HL-60/S4 treated with retinoic acid at 250 ng/mL for 4 days and 3 days (cell line): ENCODE measurements around the gene LPCAT2.

Source experiments
- in situ Hi-C: fragments of 300-500 bp; cut with MboI; formaldehyde crosslinking; loops from 2 replicates; pipeline ENCODE4 v1.7.0; 2022; ENCODE audit warnings: low sequenced_read_pairs

The LPCAT2 gene, protein sequence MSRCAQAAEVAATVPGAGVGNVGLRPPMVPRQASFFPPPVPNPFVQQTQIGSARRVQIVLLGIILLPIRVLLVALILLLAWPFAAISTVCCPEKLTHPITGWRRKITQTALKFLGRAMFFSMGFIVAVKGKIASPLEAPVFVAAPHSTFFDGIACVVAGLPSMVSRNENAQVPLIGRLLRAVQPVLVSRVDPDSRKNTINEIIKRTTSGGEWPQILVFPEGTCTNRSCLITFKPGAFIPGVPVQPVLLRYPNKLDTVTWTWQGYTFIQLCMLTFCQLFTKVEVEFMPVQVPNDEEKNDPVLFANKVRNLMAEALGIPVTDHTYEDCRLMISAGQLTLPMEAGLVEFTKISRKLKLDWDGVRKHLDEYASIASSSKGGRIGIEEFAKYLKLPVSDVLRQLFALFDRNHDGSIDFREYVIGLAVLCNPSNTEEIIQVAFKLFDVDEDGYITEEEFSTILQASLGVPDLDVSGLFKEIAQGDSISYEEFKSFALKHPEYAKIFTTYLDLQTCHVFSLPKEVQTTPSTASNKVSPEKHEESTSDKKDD

DNA sequence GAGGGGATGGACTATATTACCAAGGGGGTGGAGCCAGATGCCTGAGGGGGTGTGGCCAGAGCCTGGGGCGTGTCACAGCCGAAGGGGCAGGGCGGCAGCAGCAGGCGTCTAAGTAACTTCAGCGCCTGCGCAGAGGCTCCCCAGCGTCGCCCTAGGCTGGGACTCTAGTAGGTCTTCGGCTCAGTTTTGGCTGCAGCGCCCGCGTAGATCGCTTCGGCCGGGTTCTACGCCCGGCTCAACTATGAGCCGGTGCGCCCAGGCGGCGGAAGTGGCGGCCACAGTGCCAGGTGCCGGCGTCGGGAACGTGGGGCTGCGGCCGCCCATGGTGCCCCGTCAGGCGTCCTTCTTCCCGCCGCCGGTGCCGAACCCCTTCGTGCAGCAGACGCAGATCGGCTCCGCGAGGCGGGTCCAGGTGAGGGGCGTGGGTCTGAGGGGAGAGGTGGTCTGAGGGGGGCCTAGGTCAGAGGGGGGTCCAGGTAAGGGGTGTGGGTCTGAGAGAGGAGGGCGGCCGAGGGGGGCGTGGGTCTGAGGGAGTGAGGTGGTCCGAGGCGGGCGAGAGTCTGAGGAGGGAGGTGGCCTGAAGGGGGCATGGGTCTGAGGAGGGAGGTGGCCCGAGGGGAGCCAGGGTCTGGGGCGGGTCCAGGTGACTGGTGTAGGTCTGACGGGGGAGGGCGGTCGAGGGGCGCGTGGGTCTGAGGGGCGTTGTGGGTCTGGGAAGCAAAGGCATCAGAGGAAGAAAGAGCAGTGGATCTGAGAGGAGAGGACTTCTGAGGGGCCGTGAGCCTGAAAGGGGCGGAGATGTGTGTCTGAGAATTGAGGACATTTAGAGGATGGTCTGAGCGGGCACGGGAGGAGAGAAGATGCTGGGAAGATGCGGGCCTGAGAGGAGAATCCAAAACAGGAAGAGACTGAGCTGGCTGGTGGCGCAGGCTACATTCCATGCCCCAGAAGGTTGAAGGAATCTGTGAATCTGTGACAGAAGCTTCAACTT, at the start of gene LPCAT2:
Gene LPCAT2 (plus strand): TSS at position 132 of the 991 bp plus-strand sequence. CDS start 110 bp downstream, at position 242.
- in situ Hi-C loops, result no loop called here

DNA sequence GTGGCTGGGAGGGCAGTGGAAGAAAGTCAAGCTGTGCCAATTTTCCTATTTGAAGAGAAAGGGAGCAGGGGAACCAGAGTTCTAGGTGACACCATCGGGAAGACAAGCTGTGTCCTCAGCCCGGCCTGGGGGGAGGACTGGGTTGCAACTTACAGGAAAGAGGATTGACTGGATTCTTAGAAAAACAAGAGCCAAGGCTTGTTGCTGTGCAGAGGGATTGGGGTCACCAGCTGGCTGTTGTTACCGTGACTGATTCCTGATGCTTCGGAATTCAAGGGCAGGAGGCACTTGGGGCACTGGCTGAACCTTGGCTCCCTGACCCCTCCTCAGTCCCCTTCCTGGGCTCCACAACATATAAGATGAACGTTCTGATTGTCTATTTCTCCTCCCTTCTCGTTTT, 46.6 kb upstream of the LPCAT2 start:
- in situ Hi-C loops, result loop anchor here (10.0 kb wide), 1 partner anchor 383 kb away; no protein-coding TSS in a partner anchor

DNA sequence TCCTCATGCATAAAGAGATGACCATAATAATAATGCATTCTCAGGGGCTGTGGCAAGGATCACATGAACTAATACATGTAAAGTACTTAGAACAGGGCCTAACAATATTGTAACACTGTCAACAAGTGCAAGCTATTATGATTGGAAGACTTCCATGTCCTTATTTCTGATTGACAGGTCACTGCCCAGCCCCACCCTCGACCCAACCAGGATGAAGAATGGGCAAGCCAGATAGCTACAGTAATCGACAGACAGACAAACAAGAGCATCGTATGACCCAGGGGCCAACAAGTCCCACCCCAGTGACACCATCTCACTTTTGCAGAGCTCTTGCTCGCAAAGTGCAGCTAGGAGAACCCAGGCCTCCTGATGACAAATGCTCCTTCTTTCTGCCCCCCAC, 44.5 kb upstream of the LPCAT2 start:
- in situ Hi-C loops, result loop anchor here (10.0 kb wide), 1 partner anchor 380 kb away; no protein-coding TSS in a partner anchor

DNA sequence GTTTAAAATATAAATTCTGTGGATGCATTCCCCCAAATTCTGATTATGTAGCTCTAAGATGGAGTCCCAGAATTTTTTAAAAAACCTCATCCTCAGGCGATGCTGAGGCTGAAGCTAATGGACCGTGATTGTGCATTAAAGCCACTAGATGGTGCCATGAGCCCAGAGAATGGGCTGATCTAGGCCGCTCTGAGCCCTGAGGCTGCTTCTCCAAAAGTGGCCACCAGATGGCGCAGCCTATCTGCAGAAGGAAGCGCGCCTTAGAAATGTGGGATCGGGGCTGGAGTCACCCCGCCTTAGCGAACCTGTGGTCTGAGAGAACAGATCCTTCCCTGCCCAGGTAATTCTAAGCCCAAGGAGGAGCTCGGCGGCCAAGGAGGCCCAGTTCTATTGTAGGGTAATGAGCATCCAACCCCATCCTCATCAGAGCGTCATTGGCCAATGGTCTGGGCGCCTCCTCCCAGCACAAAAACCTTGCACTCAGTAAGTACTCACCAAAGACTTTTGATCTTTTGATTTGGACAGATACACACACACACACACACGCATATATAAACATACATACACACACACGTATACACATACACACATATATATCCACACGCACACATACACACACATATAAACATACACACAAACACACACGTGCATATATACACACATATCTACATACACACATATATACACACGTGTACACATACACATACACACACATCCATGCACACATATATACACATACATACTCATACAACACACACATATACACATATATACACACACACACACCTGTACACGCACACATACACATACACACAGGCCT, 43.6 kb upstream of the LPCAT2 start:
- in situ Hi-C loops, result loop anchor here (5.0 to 10.0 kb wide), 2 partner anchors 237 to 380 kb away; no protein-coding TSS in a partner anchor

DNA sequence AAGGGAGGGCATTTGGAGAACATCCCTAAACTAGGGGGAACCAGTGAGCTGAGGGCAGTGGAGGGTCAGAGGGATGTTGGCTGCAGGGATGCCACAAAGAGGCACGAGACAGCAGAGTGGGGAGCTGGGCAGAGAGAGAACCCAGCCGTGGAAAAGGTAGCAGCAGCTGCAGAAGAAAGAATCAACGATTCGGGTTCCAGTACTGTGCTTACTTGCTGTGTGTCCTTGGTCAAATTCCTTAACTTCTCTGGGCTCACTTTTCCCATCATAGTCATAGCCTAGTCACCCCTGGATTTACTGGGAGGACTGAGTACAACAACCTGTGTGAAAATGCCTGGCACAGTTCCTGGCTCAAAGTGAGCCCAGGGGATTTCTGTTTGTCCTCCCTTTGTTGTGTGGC, 42.7 kb upstream of the LPCAT2 start:
- in situ Hi-C loops, result loop anchor here (5.0 to 10.0 kb wide), 2 partner anchors 236 to 379 kb away; no protein-coding TSS in a partner anchor

DNA sequence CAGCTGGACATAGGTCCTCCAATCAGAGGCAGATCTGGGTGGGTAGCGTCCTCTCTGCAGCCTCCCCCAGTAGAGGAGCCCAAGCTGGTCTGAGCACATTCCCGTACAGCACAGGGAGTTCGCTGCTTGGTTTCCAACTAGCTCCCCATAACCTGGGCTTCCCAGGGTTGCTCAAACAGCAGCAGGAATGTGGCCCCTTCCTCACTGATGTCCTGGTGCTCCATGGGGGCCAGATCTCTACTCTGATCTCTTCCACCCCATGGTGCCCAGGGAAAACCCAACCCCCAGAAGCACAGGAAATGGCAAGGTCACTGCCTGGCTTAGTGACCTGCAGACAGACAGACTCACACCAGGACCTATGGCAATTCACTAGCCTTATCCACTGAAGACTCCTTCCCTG, 41.0 kb upstream of the LPCAT2 start:
- in situ Hi-C loops, result loop anchor here (5.0 to 10.0 kb wide), 2 partner anchors 234 to 377 kb away; no protein-coding TSS in a partner anchor

DNA sequence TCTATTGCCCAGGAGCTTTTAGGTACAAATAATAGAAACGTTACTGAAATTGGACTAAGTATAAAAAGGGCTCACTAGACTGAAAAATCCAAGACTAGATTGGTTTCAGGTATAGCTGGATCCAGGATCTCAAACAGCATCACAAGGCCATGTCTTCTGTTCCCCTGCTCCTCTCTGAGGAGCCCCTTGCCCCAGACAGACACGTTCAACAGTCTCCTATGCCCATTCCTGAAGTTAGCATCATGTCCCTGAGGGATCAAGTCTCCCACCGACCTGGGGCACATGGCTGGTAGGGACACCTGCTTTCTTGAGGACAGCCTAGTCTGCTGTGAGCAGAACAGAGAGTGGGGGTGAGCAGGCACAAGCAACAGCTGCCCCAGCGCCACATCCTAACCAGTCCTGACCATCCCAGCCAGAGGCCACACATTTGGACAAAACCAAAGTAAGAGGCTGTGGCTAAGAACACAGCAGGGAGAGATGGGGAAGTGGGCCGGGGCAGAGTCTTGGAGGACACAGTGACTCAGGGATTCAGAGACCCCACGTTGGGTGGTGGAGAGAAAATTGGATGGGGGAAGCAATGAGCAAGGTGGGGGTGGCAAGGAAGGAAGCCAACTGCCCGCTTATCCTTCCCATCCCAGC, 40.4 kb upstream of the LPCAT2 start:
- in situ Hi-C loops, result loop anchor here (5.0 to 10.0 kb wide), 2 partner anchors 234 to 376 kb away; no protein-coding TSS in a partner anchor

DNA sequence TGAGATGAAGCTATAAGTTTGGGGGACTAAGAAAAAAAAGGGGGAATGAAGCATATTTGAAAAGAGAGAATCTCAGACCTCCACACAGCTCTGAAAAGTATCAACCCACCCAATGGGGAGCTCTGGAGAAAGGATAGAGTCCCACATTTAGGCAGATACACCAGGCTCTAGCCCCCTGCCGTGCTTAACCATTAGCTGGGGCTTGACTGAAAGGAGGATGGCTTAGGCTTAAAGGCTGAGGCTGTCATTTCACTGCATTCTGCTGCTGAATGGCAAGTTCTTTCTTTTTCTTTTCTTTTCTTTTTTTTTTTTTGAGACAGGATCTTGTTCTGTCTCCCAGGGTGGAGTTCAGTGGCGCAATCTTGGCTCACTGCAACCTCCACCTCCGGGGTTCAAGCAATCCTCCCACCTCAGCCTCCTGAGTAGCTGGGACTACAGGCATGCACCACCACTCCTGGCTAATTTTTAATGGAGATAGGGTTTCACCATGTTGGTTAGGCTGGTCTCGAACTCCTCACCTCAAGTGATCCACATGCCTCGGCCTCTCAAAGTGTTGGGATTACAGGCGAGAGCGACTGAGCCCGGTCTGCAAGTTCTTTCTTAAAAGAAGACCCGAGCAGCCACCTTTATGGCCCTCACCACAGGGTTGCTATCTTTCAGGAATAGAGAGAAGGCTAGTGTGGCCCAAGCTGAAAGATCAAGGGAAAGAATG, 38.9 kb upstream of the LPCAT2 start:
- in situ Hi-C loops, result loop anchor here (5.0 to 10.0 kb wide), 2 partner anchors 232 to 375 kb away; no protein-coding TSS in a partner anchor

DNA sequence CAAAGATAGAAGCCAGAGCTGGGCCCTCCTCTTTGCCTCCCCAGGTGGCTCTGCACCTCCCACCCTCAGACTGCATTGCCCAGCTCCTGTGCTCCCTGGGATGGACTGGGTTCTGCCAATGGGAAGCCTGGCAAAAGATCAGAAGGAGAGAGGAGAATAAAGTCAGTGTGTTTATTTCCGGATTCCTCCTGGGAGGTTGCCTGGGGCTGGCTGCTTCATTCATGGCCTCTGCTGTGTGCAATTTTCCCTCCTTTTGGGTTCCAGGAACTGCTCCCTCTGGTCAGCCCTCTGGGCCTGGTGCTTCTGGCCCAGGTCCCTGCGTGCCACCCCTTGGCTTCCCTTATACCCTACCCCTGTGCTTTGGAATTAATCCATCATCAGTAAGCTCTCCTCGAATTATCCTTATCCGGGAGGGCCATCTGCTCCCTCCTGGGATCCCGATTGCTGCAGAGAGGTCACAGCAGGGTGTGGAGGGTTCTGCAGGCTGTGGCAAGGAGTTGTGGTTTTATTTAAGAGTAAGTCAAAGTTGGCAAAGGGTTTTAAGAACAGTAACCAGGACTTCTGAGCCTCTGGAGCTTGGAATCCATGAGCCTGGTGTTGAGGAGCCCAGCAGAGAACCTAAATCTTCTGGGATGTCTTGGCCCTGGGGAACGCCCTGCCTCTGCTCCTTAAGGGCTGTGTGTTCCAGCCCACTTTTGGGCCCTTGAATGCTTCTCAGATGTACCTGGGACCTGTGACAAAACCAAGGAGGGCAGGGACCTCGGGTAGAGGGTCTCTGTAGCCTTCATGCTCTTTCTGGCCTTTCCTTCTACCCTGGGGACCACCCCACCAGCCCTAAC, 38.1 kb upstream of the LPCAT2 start:
- in situ Hi-C loops, result no loop called here

DNA sequence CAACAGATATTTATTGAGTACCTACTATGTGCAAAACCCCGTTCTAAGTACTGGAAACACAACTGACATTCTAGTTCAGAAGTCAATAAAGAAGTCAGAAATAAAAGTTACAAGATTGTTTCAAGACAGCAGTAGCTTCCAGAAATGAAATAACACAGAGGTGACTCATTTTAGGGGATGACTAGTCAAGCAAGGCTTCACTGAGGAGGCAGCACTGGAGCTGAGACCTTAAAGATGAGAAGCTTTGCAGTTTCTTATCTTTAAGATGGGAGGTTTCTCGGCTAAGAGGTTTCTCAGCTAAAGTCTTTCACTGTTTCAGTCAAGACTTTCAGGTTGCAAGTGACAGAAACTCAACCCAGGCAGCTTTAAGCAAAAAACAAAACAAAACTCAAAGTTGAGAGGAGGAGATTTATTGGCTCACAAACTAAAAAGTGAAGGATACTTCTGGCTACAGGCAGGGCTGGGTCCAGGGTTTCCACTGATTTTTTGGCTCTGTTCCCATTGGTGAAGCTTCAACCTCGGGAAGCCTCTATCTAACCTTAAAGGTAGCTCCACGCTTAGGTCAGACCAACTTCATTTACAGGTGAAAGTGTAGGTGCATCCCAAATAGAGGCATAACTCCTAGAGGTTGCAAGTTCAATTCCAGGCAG, 37.3 kb upstream of the LPCAT2 start:
- in situ Hi-C loops, result no loop called here

DNA sequence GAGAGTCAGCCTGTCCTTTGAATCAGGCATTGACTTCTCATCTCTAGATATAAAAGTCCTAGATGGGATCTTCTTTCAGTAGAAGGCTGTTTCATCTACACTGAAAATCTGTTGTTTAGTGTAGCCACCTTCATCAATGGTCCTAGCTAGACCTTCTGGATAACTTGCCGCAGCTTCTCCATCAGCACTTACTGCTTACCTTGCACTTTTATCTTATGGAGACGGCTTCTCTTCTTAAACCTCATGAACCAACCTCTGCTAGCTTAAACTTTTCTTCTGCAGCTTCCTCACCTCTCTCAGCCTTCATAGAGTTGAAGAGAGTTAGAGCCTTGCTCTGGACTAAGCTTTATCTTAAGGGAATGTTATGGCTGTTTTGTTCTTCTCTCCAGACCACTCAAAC, 35.3 kb upstream of the LPCAT2 start:
- in situ Hi-C loops, result no loop called here

DNA sequence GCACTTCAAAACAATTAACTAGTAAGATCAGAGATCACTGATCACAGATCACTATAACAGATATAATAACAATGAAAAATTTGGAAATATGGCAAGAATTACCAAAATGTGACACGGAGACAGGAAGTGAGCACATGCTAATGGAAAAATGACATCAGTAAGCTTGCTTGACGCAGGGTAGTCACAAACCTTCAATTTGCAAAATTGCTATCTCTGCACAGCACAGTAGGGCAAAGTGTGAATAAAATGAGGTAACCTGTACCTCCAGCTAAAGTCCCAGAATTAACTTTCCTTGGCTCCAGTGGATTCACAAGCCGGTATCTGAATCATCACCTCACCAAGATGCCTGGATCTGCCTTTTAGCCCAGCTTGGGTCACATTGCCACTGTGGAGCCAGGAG, 34.1 kb upstream of the LPCAT2 start:
- in situ Hi-C loops, result no loop called here

DNA sequence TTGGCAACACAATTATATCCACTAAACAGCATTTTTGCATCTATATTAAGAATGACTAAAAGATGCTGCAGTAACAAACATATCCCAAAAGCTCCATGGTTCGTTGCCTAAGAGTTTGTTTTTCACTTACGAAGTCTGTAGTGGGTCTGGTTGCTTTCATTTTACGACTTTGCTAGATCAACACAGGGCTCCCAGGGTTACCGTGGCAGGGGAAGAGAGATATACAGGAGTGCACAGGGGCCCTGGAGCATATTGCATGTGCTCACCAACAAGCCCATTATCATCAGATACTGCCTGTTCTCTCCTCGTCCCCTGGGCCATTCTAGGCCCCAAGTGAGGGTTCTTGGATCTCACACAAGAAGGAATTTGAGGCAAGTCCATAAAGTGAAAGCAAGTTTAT, 33.0 kb upstream of the LPCAT2 start:
- in situ Hi-C loops, result no loop called here

DNA sequence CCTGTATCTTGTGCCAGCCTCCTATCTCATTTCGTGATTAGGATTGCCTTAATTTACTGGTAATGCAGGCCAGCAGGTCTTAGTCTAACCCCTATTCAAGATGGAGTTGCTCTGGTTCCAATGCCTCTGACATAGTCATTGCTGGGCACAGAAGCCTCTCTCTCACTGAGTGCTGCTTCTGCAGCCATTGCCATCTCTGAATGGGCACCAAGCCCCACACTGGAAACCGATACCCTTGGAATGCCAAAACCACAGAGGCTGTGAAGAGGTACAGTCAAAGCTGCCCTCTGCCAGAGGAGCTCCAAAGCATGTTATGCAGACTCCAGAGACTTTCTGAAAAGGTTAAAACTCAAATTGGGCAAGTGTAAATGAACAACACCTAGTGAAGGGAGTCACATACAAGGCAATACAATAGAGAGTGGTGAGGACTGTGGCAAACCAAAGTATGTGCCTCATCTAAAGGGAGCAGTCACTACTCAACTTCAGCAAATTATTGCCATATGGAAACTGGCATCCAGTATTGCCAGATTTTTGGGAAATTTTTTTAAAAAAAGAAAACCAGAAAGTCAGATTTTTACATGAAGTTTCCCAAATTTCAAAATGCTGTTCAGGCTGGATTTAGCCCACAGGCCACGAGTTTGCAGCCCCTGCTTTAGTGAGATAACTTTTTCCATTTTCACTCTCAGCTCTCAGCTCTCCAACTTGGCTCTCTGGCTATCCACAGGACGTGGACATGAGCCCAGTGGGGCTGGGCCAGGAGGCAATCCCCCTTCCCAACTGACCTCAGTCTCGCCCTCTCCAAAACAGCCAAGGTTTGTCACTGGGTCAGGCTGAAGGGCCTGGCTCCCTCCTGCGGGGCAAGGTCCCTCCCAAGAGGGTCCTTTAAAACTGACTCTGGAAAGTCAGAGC, 32.0 kb upstream of the LPCAT2 start:
- in situ Hi-C loops, result no loop called here

DNA sequence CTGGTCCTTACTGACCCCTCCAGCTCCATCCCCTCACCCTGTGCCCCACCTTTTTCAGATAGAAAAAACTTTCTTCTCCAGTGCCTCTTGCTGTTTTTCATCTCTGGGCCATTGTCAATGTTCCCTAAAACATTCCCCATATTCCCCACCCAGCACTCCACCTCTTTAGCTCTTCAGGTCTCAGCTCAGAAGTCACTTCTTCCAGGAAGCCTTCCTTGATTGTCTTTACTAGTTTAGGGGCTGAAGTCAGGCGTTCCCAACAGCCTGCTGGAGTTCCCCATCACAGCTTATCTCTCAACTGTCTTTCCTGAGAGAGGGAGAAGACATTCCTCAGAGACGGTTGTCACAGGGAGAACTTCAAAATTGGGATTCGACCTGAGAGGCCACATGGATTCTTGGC, 31.1 kb upstream of the LPCAT2 start:
- in situ Hi-C loops, result no loop called here

DNA sequence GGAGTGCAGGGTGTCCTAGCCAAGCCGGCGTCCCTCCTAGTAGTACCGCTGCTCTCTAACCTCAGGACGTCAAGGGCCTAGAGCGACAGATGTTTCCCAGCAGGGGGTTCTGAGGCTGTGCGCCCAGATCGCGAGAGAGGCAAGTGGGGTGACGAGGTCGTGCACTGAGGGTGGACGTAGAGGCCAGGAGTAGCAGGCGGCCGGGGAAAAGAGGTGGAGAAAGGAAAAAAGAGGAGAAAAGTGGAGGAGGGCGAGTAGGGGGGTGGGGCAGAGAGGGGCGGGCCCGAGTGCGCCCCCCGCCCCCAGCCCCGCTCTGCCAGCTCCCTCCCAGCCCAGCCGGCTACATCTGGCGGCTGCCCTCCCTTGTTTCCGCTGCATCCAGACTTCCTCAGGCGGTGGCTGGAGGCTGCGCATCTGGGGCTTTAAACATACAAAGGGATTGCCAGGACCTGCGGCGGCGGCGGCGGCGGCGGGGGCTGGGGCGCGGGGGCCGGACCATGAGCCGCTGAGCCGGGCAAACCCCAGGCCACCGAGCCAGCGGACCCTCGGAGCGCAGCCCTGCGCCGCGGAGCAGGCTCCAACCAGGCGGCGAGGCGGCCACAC, 29.9 kb upstream of the LPCAT2 start, which contains the start of gene MMP2:
Gene MMP2 (plus strand): TSS at position 372 of the 603 bp plus-strand sequence. CDS start 282 bp downstream, outside the sequence.
- in situ Hi-C loops, result no loop called here
